ENCODE data around the gene CYP20A1.
"Not testable (repeated sequence)": the region's sequence is repeated elsewhere in the genome, so short reads cannot be mapped to it uniquely, and the experiment has no call there.

CYP20A1 gene, protein sequence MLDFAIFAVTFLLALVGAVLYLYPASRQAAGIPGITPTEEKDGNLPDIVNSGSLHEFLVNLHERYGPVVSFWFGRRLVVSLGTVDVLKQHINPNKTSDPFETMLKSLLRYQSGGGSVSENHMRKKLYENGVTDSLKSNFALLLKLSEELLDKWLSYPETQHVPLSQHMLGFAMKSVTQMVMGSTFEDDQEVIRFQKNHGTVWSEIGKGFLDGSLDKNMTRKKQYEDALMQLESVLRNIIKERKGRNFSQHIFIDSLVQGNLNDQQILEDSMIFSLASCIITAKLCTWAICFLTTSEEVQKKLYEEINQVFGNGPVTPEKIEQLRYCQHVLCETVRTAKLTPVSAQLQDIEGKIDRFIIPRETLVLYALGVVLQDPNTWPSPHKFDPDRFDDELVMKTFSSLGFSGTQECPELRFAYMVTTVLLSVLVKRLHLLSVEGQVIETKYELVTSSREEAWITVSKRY
- total RNA-seq = 110 to 137 reads per million in 2 donors

DNA sequence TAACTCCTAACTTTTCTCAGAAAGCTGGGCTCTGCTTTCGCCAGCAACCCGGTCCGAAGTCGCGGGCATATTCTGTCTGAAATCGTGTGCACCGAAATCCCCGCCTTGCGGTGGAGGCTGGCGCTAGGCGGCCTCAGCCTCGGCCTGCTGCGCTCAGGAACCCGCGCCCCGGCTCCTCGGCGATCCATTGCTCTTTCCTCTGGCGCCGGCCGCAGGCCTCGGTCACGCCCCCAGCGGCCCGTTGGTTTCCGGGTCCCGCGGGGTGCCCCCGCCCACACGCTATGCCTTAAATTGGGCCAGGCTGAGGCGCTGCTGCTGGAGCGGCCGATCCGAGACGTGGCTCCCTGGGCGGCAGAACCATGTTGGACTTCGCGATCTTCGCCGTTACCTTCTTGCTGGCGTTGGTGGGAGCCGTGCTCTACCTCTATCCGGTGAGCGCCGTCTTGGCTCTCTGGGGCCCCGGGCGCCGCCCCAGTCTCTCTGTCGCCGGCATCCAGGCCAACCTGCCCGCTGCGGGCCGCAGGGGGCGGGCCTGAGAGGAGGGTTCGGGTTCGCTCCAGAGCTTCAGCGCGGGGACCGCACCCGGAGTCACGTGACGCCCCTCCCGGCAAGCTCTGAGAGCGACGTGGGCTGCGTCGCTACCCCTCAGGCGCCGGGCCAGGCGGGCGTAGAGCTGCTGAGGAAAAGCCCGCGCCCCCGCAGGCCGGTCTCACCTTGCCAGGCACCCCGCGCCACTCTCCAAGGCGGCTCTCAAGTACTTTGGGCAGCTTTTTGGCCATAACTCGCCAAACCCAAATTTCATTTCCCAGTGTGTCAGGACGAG, at the start of gene CYP20A1:
Gene CYP20A1, plus strand, starts transcription at position 315 of the 823 bp plus-strand sequence. Its CDS starts 45 bp downstream, at position 360.
- DNase-seq = peak; percentile 95

- DNase-seq = not testable (repeated sequence)
Observed at GRCh38 chr2:203190547-203190946, 48.3 kb upstream of the CYP20A1 start.

GRCh38 chr2:203191026-203191425, 47.8 kb upstream of the CYP20A1 start:
- not testable (repeated sequence) for DNase-seq

DNA sequence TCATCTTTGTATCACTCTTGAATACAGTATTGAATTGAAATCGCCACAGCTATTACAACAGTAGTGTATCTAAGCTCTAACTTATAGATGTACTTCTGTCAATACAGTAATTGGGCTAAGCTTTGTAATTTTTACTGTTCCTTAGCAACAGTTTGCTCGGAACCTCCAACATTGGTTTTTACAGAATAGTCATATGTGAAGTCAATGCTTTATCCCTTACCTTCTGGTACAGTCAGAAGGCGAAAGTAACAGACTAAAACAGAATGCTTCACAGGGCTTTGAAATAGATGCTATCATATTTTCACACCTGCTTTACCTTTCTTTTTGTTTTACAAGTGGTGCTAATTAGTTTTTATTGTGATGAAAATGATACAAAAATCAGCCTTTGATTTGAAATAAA, 46.9 kb upstream of the CYP20A1 start:
- DNase-seq = no peak

DNA sequence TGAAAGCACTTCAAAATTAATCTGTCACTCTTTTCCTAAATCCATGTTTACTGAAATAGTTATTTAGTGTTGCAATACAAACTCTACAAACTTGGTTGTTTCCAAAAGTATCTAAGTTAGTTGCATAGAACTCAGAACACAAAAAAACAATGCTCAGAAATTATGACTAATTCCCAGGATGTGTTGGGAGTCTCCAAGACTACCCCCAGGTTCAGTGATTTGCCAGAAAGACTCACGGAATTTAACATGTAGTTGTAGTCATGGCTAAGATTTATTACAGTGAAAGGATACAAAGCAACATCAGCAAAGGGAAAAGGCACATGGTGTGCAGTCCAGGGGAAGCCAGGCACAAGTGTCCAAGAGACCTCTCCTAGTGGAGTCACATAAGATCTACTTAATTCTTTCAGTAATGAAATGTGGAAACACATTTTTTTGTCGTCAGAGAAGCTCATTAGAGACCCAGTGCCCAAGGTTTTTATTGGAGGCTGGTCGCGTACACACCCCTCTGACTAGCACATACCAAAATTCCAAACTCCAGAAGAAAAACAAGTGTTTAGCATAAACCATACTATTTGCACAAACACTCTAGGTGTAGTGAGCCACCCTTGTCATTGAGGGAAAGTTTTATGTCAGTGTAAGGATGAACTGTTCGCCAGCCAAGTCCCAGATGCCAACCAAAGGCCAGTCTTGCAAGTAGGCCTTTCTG, 43.3 kb upstream of the CYP20A1 start:
- no peak for DNase-seq

- DNase-seq = no peak
Observed at GRCh38 chr2:203200866-203201265, 38.0 kb upstream of the CYP20A1 start.

- no peak for DNase-seq
Observed at GRCh38 chr2:203201426-203201825, 37.4 kb upstream of the CYP20A1 start.

GRCh38 chr2:203209538-203209937, 29.3 kb upstream of the CYP20A1 start:
- DNase-seq = no peak

DNA sequence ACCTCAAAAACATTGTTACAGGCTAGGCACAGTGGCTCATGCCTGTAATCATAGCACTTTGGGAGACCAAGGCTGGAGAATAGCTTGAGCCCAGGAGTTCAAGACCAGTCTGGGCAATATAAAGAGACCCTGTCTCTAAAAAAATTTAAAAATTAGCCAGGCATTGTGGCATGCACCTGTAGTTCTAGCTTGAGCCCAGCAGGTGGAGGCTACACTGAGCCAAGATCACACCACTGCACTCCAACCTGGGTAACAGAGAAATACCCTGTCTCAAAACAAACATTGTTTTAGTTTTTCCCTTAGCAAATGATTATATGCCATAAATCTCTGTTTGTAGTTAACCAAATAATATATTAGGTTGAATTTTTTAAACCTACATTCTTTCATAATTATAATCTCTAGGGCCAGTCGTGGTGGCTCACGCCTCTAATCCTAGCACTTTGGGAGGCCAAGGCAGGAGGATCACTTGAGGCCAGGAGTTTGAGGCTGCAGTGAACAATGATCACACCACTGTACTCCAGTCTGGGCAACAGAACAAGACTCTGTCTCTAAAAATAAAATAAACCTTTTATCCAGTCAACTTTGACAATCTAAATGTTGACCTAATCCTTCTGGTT, 13.3 kb upstream of the CYP20A1 start:
- DNase-seq = no peak

DNA sequence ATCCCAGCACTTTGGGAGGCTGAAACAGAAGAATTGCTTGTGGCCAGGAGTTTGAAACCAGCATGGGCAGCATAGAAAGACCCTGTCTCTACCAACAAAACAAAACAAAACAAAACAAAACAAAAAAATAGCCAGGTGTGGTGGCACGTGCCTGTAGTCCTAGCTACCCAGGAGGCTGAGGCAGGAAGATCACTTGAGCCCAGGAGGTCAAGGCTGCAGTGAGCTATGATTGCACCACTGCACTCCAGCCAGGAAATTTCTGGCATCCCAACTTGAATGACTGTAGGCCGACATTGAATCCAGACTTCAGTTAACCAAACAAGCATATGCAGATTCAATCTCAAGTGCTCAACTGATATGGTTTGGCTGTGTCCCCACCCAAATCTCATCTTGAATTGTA, 9.1 kb upstream of the CYP20A1 start:
- DNase-seq = not testable (repeated sequence)

- no peak for DNase-seq
Observed at GRCh38 chr2:203237346-203238238, 1.2 kb upstream of the CYP20A1 start.

GRCh38 chr2:203238292-203238703, 520 bp upstream of the CYP20A1 start:
- no peak for DNase-seq

DNA sequence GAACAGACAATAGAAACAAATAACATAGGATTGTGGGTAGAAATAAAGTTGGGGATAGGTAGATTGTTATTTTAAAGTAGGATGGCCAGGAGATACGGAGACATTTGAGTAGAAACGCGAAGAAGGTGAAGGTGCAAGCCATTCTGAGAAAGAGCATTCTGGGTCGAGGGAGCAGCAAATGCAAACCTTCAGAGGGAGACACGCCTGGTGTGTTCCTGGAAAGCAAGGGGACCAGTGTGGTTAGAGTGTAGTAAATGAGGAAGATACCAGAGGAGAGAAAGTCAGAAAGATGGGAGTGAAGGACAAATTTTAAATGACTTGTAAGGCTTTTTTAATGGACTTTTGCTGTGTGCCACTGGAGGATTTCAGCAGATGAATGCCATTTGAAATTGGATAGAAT, 1.7 kb downstream of the CYP20A1 start:
- no peak for DNase-seq

- no peak for DNase-seq
Observed at GRCh38 chr2:203242518-203242917, 3.7 kb downstream of the CYP20A1 start.

DNA sequence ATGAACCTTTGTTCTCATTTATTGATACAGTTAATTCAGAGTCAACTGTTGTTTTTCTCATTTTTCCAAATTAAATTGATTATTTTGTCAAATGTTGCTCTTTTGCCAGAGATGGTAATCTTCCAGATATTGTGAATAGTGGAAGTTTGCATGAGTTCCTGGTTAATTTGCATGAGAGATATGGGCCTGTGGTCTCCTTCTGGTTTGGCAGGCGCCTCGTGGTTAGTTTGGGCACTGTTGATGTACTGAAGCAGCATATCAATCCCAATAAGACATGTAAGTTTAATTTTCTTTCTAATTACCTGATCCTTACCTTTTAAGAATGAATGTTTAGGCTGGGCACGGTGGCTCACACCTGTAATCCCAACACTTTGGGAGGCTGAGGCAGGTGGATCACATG, 7.8 kb downstream of the CYP20A1 start:
- DNase-seq = no peak

DNA sequence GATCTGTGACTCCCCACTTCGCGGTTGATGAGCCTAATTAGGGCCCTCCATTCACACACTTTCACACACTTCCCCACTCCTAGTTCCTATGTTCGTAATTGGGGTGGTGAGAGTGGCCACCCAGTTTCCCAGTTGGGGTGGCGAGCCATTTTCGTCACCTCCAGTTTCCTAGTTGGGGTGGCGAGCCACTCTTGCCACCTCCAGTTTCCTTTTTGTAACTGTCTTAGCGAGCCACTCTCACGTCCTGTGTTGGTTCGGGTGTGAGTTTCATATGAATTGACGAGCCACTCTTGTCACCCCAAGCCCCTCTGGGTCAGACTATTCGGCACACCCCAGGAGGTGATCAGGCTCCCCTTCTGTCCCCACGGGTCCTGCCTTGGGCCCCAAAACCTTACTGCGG, 14.0 kb downstream of the CYP20A1 start:
- DNase-seq = no peak

- not testable (repeated sequence) for DNase-seq
Observed at GRCh38 chr2:203253422-203254095, 14.7 kb downstream of the CYP20A1 start.

GRCh38 chr2:203261326-203262159, 22.7 kb downstream of the CYP20A1 start:
- no peak for DNase-seq

- DNase-seq = no peak
Observed at GRCh38 chr2:203279288-203279687, 40.5 kb downstream of the CYP20A1 start.
